NCI-H1048 (cell line): ENCODE measurements around the gene PVALB.

ENCODE experiments used
- DNase-seq: peaks from one replicate; lab custom pipeline; 2025; lab: John Stamatoyannopoulos, UW

PVALB gene

GRCh38 chr22:36773935-36774334 is 42.9 kb downstream of the PVALB start:
- no peak for DNase-seq

DNA sequence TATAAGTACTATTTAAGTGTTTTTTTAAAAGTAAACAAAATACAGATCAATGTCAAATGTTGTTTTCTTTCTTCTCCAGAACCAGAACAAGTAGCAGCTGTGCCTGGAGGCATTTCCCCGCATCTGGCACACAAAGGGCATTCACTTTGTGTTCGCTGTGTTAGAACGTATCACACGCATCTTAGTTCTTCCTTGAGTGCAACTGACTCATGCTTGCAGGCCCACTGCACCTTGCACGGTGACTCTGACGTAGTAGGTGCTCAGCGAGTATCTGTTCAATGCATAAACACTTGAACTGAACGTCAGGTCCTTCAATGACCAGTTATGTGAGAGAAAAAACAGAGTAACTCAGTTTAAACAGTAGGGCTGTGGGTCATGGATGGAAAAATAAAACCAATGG is 44.4 kb downstream of the PVALB start:
- no peak for DNase-seq

DNA sequence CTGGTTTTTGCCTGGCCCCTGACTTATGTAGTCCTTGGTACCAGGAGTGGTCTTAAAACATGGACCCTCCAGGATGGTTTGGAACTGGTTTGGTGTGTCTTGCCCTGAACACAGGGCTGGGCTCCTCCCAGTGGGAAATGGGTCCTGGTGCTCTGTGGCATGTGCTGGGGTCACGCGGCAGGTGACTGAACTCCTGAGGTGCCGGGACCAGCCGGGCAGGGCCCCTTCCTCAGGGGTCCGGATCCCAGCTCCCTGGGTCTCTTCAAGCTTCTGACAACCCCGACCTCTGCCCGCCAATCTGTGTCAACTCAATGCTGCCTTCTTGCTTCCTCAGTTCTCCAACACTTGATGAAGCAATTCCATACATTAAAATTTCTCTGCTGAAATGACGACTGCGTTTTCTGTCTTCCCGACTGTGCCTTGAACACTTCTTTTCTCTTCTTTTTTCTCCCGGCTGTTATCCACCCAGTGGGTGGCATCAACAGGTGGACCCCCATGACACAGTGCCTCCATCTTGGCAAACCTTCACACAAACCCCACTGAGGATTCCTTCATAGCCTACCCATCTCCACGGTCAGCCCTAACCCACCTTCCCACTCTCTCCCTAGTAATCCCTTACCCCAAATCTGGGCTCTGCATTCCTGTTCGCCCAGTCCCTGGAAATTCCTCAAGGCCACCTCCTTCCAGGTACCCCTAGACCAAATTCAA is 45.3 kb downstream of the PVALB start:
- no peak for DNase-seq

- DNase-seq: no peak
These were observed 46.2 kb downstream of the PVALB start for GRCh38 chr22:36770513-36771231.

GRCh38 chr22:36769541-36770512 is 47.0 kb downstream of the PVALB start:
- no peak for DNase-seq

GRCh38 chr22:36768616-36769015 is 48.2 kb downstream of the PVALB start:
- no peak for DNase-seq

GRCh38 chr22:36768141-36768540 is 48.7 kb downstream of the PVALB start:
- DNase-seq: no peak

- no peak for DNase-seq
These were observed 49.6 kb downstream of the PVALB start for GRCh38 chr22:36767035-36767775.

- no peak for DNase-seq
These were observed 50.8 kb downstream of the PVALB start for GRCh38 chr22:36765943-36766450.

GRCh38 chr22:36765131-36765942 is 51.5 kb downstream of the PVALB start:
- DNase-seq: no peak

- no peak for DNase-seq
These were observed 52.2 kb downstream of the PVALB start for GRCh38 chr22:36764641-36765040.

- no peak for DNase-seq
These were observed 52.8 kb downstream of the PVALB start for GRCh38 chr22:36764060-36764459.

DNA sequence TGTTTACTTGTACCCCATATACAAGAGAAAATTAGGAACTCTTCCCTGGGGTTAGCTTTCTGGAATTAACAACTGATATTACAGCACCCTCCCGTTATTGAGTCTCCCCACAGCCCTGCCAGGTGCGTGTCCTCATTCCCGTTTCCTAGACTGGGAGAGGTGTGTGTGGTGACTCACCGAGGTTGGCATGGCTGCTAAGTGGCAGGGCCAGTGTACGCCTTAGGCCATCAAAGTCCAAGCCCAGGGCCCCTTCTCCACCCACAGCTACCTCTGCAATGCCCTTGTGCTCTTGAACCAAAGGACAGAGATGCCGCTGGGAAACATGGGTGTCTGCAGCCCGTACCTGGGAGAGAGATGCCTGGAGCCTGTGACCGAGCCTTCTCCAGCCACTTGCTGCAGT is 53.3 kb downstream of the PVALB start:
- DNase-seq: no peak

- no peak for DNase-seq
These were observed 54.1 kb downstream of the PVALB start for GRCh38 chr22:36762687-36763260.

DNA sequence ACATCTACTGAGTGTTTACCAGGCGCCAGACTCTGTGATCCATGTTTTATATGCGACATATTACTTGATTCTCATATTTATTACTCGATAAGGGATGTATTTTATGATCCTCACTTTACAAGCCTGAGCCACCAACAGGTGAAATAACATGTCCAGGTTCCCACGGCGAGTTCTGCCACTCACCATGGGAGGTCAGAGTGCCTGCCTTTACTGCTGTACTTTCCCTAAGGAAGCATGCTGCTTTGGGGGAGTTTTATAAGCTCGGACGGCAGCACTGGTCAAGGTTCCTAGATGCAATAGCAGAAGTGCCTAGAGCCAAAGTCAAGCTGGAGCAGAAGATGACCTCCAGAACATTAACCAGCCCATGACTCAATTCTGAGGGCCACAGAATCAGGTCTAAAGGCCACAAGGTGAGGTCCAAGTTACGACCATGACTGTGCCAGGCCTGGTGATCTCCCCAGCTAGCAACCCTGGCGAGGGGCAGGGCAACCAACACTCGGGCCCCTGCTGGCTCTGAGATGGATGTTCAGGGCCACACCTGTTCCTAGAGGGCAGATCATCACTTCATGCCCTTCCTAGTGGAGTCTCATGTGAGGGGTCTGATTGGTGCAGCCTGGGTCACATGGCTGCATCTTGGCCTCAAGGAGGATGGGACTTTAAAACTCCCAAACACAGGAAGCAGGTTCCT is 55.1 kb downstream of the PVALB start:
- DNase-seq: no peak

GRCh38 chr22:36760786-36761185 is 56.0 kb downstream of the PVALB start:
- DNase-seq: no peak

- no peak for DNase-seq
These were observed 57.2 kb downstream of the PVALB start for GRCh38 chr22:36759481-36760159.

GRCh38 chr22:36758792-36759271 is 58.0 kb downstream of the PVALB start:
- no peak for DNase-seq

GRCh38 chr22:36757668-36758211 is 59.1 kb downstream of the PVALB start:
- no peak for DNase-seq
